ENCODE results near the gene FAP.

The FAP gene

GRCh38 chr2:162242586-162243280 lies 512 bp downstream of the FAP start:
- DNase-seq (ENCODE audit: low read depth in 2 of 2) = no peak

GRCh38 chr2:162241571-162241970 lies 1.7 kb downstream of the FAP start:
- no peak for DNase-seq (ENCODE audit: low read depth in 2 of 2)

GRCh38 chr2:162234620-162235462 lies 8.4 kb downstream of the FAP start:
- no peak for DNase-seq (ENCODE audit: low read depth in 2 of 2)

GRCh38 chr2:162233197-162233596 lies 10.0 kb downstream of the FAP start:
- DNase-seq (ENCODE audit: low read depth in 2 of 2) = no peak

GRCh38 chr2:162232671-162233070 lies 10.6 kb downstream of the FAP start:
- no peak for DNase-seq (ENCODE audit: low read depth in 2 of 2)

- DNase-seq (ENCODE audit: low read depth in 2 of 2) = no peak
Observed at GRCh38 chr2:162232027-162232426, 11.2 kb downstream of the FAP start.

GRCh38 chr2:162230761-162231160 lies 12.5 kb downstream of the FAP start:
- DNase-seq (ENCODE audit: low read depth in 2 of 2) = no peak

GRCh38 chr2:162226836-162227235 lies 16.4 kb downstream of the FAP start:
- no peak for DNase-seq (ENCODE audit: low read depth in 2 of 2)

- DNase-seq (ENCODE audit: low read depth in 2 of 2) = peak; percentile 24 to 37
Observed at GRCh38 chr2:162221064-162221463, 22.2 kb downstream of the FAP start.

GRCh38 chr2:162220368-162220767 lies 22.9 kb downstream of the FAP start:
- DNase-seq (ENCODE audit: low read depth in 2 of 2) = no peak

- DNase-seq (ENCODE audit: low read depth in 2 of 2) = no peak
Observed at GRCh38 chr2:162219426-162219825, 23.8 kb downstream of the FAP start.

GRCh38 chr2:162217598-162217997 lies 25.6 kb downstream of the FAP start:
- DNase-seq (ENCODE audit: low read depth in 2 of 2) = no peak

- no peak for DNase-seq (ENCODE audit: low read depth in 2 of 2)
Observed at GRCh38 chr2:162215162-162215561, 28.1 kb downstream of the FAP start.

GRCh38 chr2:162212366-162212765 lies 30.9 kb downstream of the FAP start:
- DNase-seq (ENCODE audit: low read depth in 2 of 2) = no peak

GRCh38 chr2:162211732-162212131 lies 31.5 kb downstream of the FAP start:
- no peak for DNase-seq (ENCODE audit: low read depth in 2 of 2)

GRCh38 chr2:162210385-162210784 lies 32.9 kb downstream of the FAP start:
- DNase-seq (ENCODE audit: low read depth in 2 of 2) = no peak

- DNase-seq (ENCODE audit: low read depth in 2 of 2) = no peak
Observed at GRCh38 chr2:162202203-162202602, 41.0 kb downstream of the FAP start.

- no peak for DNase-seq (ENCODE audit: low read depth in 2 of 2)
Observed at GRCh38 chr2:162200636-162201035, 42.6 kb downstream of the FAP start.

- no peak for DNase-seq (ENCODE audit: low read depth in 2 of 2)
Observed at GRCh38 chr2:162199913-162200312, 43.3 kb downstream of the FAP start.

GRCh38 chr2:162198239-162198638 lies 45.0 kb downstream of the FAP start:
- DNase-seq (ENCODE audit: low read depth in 2 of 2) = no peak

- DNase-seq (ENCODE audit: low read depth in 2 of 2) = no peak
Observed at GRCh38 chr2:162197069-162197825, 46.0 kb downstream of the FAP start.

GRCh38 chr2:162196638-162197037 lies 46.6 kb downstream of the FAP start:
- DNase-seq (ENCODE audit: low read depth in 2 of 2) = no peak

- DNase-seq (ENCODE audit: low read depth in 2 of 2) = no peak
Observed at GRCh38 chr2:162188451-162188850, 54.8 kb downstream of the FAP start.
